SK-N-SH (cell line): Measurements from ENCODE around the gene OTOP2. TPM values are rescaled to one million over a fixed set of nuclear protein-coding genes. Genes with fewer than 3 reads are reported as not detected.

Experiments
- CTCF ChIA-PET: fragments of 300-600, 350-600 bp; formaldehyde crosslinking; extraction: SDS; loops from one replicate; lab custom pipeline; 2021; lab: Yijun Ruan, JAX
- POLR2A ChIA-PET: fragments of 350-600 bp; sonication (Branson Sonifier 250); formaldehyde crosslinking; extraction: SDS; loops from one replicate; lab custom pipeline; 2020; ENCODE audit warnings: antibody characterized with exemption, inconsistent platforms; lab: Yijun Ruan, JAX
- DNase-seq: peaks from one replicate; pipeline ENCODE4 v3.0.0; 2012
- H2AFZ ChIP-seq: fragments of 200-600 bp; sonication (generic); 2 replicates; pipeline ENCODE4 v1.8.1; 2016; ENCODE audit warnings: antibody characterized with exemption, mild to moderate bottlenecking, low read depth
- H3F3A ChIP-seq: fragments of 200-600 bp; sonication (generic); replicated peaks from 2 replicates; pipeline ENCODE3; 2016; ENCODE audit warnings: antibody characterized with exemption, mild to moderate bottlenecking; ENCODE audit not compliant: insufficient read depth
- H3K27ac ChIP-seq, 2 experiments: fragments of 200-500 bp in 1 of 2; fragments of 200-600 bp in 1 of 2; sonication (Bioruptor generic) in 1 of 2; sonication (generic), shearing (Covaris generic) in 1 of 2; 2 replicates each; pipeline versions ENCODE4 v1.5.1 to v1.6.1; 2014 to 2016; ENCODE audit warnings: low read depth in 2 of 2, inconsistent platforms in 1 of 2, low read length in 1 of 2, mild to moderate bottlenecking in 1 of 2, mixed read lengths in 1 of 2
- H3K27me3 ChIP-seq: fragments of 200-600 bp; sonication (generic), shearing (Covaris generic); 2 replicates; pipeline ENCODE4 v1.6.1; 2016; ENCODE audit warnings: mixed run types; ENCODE audit not compliant: insufficient read depth
- H3K36me3 ChIP-seq, 2 experiments: fragments of 200-500 bp in 1 of 2; fragments of 200-600 bp in 1 of 2; sonication (Bioruptor generic) in 1 of 2; sonication (generic) in 1 of 2; replicated peaks in 1 of 2; 2 replicates each; pipeline versions ENCODE3 to v1.5.1; 2014 to 2016; ENCODE audit warnings: low read length in 1 of 2, mild to moderate bottlenecking in 1 of 2; ENCODE audit not compliant: insufficient read depth in 2 of 2, control insufficient read depth in 1 of 2
- H3K4me1 ChIP-seq, 2 experiments: fragments of 200-500 bp in 1 of 2; fragments of 200-600 bp in 1 of 2; sonication (Bioruptor generic) in 1 of 2; sonication (generic), shearing (Covaris generic) in 1 of 2; 2 replicates each; pipeline versions ENCODE4 v1.5.1 to v1.6.1; 2014 to 2016; ENCODE audit warnings: low read depth in 1 of 2, low read length in 1 of 2, mixed run types in 1 of 2; ENCODE audit not compliant: insufficient read depth in 2 of 2, control insufficient read depth in 1 of 2
- H3K4me2 ChIP-seq: fragments of 200-600 bp; sonication (generic), shearing (Covaris generic); 2 replicates; pipeline ENCODE4 v1.6.1; 2017; ENCODE audit warnings: mixed run types
- H3K4me3 ChIP-seq, 2 experiments: fragments of 200-500 bp in 1 of 2; fragments of 200-600 bp in 1 of 2; sonication (Bioruptor generic) in 1 of 2; sonication (generic), shearing (Covaris generic) in 1 of 2; 2 replicates each; pipeline versions ENCODE4 v1.5.1 to v1.8.1; 2014 to 2016; ENCODE audit warnings: low read depth in 2 of 2, inconsistent platforms in 1 of 2, low read length in 1 of 2, mild to moderate bottlenecking in 1 of 2, mixed read lengths in 1 of 2, moderate library complexity in 1 of 2
- H3K79me2 ChIP-seq: fragments of 200-600 bp; sonication (generic); 2 replicates; pipeline ENCODE4 v1.8.1; 2017; ENCODE audit warnings: mild to moderate bottlenecking; ENCODE audit not compliant: insufficient read depth
- H3K9ac ChIP-seq: fragments of 200-600 bp; sonication (generic); 2 replicates; pipeline ENCODE4 v1.6.1; 2017; ENCODE audit warnings: mixed run types
- H3K9me2 ChIP-seq: fragments of 200-600 bp; sonication (generic); 2 replicates; pipeline ENCODE4 v1.6.1; 2017; ENCODE audit warnings: mixed run types
- H3K9me3 ChIP-seq: fragments of 200-600 bp; sonication (generic); 2 replicates; pipeline ENCODE4 v1.6.1; 2017; ENCODE audit warnings: mixed run types, mild to moderate bottlenecking, moderate library complexity
- H4K20me1 ChIP-seq: fragments of 200-600 bp; sonication (generic); 2 replicates; pipeline ENCODE4 v1.6.1; 2017; ENCODE audit warnings: mild to moderate bottlenecking, mixed run types; ENCODE audit not compliant: insufficient read depth
- CTCF ChIP-seq: fragments of 200-600 bp; sonication (generic); IDR thresholded peaks from 2 replicates; pipeline ENCODE4 v1.6.1; 2017; ENCODE audit warnings: antibody characterized with exemption, mild to moderate bottlenecking, moderate library complexity
- ELF1 ChIP-seq: IDR thresholded peaks from 2 replicates; pipeline ENCODE4 v1.4.0; 2012
- FOSL2 ChIP-seq: IDR thresholded peaks from 2 replicates; pipeline ENCODE4 v1.4.0; 2012; ENCODE audit warnings: low read depth, mild to moderate bottlenecking, moderate library complexity, borderline replicate concordance
- FOXM1 ChIP-seq: IDR thresholded peaks from 2 replicates; pipeline ENCODE4 v1.4.0; 2012; ENCODE audit warnings: low read depth, mild to moderate bottlenecking
- GABPA ChIP-seq: IDR thresholded peaks from 2 replicates; pipeline ENCODE4 v1.4.0; 2012; ENCODE audit warnings: low read depth, mild to moderate bottlenecking
- JUND ChIP-seq: IDR thresholded peaks from 2 replicates; pipeline ENCODE4 v1.4.0; 2012
- MEF2A ChIP-seq: IDR thresholded peaks from 2 replicates; pipeline ENCODE4 v1.4.0; 2012; ENCODE audit warnings: low read depth, borderline replicate concordance
- MXI1 ChIP-seq: IDR thresholded peaks from 2 replicates; pipeline ENCODE4 v1.6.1; 2012; ENCODE audit warnings: mild to moderate bottlenecking, low read depth, low read length, improper control_type of control experiment
- NFIC ChIP-seq: IDR thresholded peaks from 2 replicates; pipeline ENCODE4 v1.4.0; 2012; ENCODE audit warnings: borderline replicate concordance
- NRF1 ChIP-seq: IDR thresholded peaks from 2 replicates; pipeline ENCODE4 v1.6.1; 2012; ENCODE audit warnings: low read depth, mild to moderate bottlenecking, low read length
- POLR2AphosphoS5 ChIP-seq: IDR thresholded peaks from 2 replicates; pipeline ENCODE4 v1.6.1; 2012; ENCODE audit warnings: low read depth, low read length
- REST ChIP-seq: IDR thresholded peaks from 2 replicates; pipeline ENCODE4 v1.6.1; 2012; ENCODE audit warnings: mild to moderate bottlenecking, low read depth, low read length, moderate library complexity
- RFX5 ChIP-seq: IDR thresholded peaks from 2 replicates; pipeline ENCODE4 v1.6.1; 2012; ENCODE audit warnings: mild to moderate bottlenecking, improper control_type of control experiment, low read length
- RXRA ChIP-seq: IDR thresholded peaks from 2 replicates; pipeline ENCODE4 v1.4.0; 2012; ENCODE audit warnings: low read depth, mild to moderate bottlenecking, borderline replicate concordance
- SIN3A ChIP-seq: IDR thresholded peaks from 2 replicates; pipeline ENCODE4 v1.6.1; 2012; ENCODE audit warnings: low read depth, mild to moderate bottlenecking, low read length, moderate library complexity, borderline replicate concordance
- TAF1 ChIP-seq: IDR thresholded peaks from 2 replicates; pipeline ENCODE4 v1.6.1; 2012; ENCODE audit warnings: low read depth, mild to moderate bottlenecking, low read length, moderate library complexity, borderline replicate concordance
- TCF12 ChIP-seq: IDR thresholded peaks from 2 replicates; pipeline ENCODE4 v1.4.0; 2012
- TEAD4 ChIP-seq: IDR thresholded peaks from 2 replicates; pipeline ENCODE4 v1.4.0; 2012; ENCODE audit warnings: mild to moderate bottlenecking, borderline replicate concordance; ENCODE audit not compliant: insufficient read depth
- WGBS: methylation state at CpG from one replicate; pipeline ENCODE4 v1.1.6; 2017; ENCODE audit warnings: low lambda C conversion rate; 5-methylcytosine and 5-hydroxymethylcytosine counted together
- polyA plus RNA-seq, 3 experiments: library from polyadenylated mRNA; depleted of rRNA; stranded (reverse); fragments of >200 nt; gene quantifications; 2 replicates each; pipeline ENCODE4 v1.2.3, GENCODE V29; 2012
- TF ChIP-seq, protein P1 (sequence below): fragments of 150-350 bp; IDR thresholded peaks from 2 replicates; pipeline ENCODE4 v1.6.1; 2016; ENCODE audit warnings: mild to moderate bottlenecking, low read depth, low read length

OTOP2 gene
- polyA plus RNA-seq, 1 of the 3 experiments (the other 2 are of a cell fraction), result not detected

- TF ChIP-seq MXI1 (no peak), TAF1 (no peak), SIN3A (no peak), FOSL2 (no peak), NFIC (no peak)
- TF ChIP-seq, protein P1, sequence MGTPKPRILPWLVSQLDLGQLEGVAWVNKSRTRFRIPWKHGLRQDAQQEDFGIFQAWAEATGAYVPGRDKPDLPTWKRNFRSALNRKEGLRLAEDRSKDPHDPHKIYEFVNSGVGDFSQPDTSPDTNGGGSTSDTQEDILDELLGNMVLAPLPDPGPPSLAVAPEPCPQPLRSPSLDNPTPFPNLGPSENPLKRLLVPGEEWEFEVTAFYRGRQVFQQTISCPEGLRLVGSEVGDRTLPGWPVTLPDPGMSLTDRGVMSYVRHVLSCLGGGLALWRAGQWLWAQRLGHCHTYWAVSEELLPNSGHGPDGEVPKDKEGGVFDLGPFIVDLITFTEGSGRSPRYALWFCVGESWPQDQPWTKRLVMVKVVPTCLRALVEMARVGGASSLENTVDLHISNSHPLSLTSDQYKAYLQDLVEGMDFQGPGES, result no peak
These were observed 22.6 kb downstream of the OTOP2 start (continued) for GRCh38 chr17:74946641-74947040.

GRCh38 chr17:74947041-74947754 is 23.1 kb downstream of the OTOP2 start:
- H4K20me1 ChIP-seq, result no peaks in the 10 kb centered on the region
- H2AFZ ChIP-seq, result no peak overlapping the region
- CTCF ChIA-PET, result interaction anchor here (1.3 to 10.7 kb wide), 5 partner anchors 11 to 22 kb away, joined by 3 to 104 read pairs (median 5); partner anchors contain the start of genes OTOP2 and USH1G
- no peaks in the 10 kb centered on the region for H3F3A ChIP-seq
- no peak for DNase-seq
- H3K9me2 ChIP-seq, result no peaks in the 10 kb centered on the region
- H3K27me3 ChIP-seq, result peaks cover 77% of the 10 kb centered on the region
- H3K4me2 ChIP-seq, result no peak overlapping the region
- no peaks in the 10 kb centered on the region for H3K4me1 ChIP-seq
- no peaks in the 10 kb centered on the region for H3K79me2 ChIP-seq
- TF ChIP-seq POLR2AphosphoS5, result no peak
- TF ChIP-seq TCF12, result no peak
- no peak for TF ChIP-seq JUND
- TF ChIP-seq FOSL2, result no peak
- no peak for TF ChIP-seq CTCF
- TF ChIP-seq NRF1, result no peak
- no peak for TF ChIP-seq MEF2A
- TF ChIP-seq GABPA, result no peak
- TF ChIP-seq RXRA, result no peak
- no peak for TF ChIP-seq ELF1
- TF ChIP-seq TEAD4, result no peak
- TF ChIP-seq FOXM1, result no peak
- no peak for TF ChIP-seq RFX5
- no peak for TF ChIP-seq REST
- H3K36me3 ChIP-seq, result no peaks in the 10 kb centered on the region
- WGBS, result 68% methylated on average over 13 of the region's 17 CpGs
- H3K4me3 ChIP-seq, result no peak overlapping the region
- H3K9ac ChIP-seq, result no peak overlapping the region
- H3K9me3 ChIP-seq, result no peaks in the 10 kb centered on the region
- POLR2A ChIA-PET, result no interaction called here
- no peak overlapping the region for H3K27ac ChIP-seq
